Endothelial cell of hepatic sinusoid (primary cell): ENCODE data around the gene COMMD3.

Experiments used
- in situ Hi-C: cut with HindIII; loops from 2 replicates; pipeline ENCODE4 v1.10.0; 2017; ENCODE audit warnings: low sequenced_read_pairs

Gene COMMD3

DNA sequence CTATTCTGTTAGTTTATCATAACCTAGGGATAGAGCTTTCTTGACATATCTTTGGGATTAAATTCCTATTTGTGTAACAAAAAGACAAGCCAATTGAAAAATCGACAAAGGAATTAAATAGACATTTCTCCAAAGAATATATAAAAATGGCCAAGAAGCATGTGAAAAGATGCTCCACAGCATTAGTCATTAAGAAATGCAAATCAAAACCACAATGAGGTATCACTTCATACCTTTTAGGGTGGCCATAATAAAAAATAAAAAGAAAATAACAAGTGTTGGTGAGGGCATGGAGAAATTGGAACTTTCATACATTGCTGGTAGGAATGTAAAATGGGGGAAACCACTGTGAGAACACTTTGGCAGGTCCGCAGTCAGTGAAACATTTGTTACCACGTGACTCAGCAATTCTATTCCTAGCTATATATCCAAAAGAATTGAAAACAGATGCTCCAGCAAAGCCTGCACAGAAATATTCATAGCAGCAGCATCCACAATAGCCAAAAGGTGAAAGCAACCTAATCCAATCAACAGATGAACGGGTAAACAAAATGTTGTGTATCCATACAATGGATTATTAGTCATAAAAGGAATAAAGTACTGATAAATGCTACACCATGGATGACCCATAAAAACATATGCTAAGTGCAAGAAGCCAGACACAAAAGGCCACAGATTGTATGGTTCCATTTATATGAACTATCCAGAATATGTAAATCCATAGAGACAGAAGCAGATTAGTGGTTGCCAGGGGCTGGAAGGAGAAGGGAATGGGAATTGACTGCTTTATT is 49.7 kb downstream of the COMMD3 start:
- in situ Hi-C loops = no loop called here

DNA sequence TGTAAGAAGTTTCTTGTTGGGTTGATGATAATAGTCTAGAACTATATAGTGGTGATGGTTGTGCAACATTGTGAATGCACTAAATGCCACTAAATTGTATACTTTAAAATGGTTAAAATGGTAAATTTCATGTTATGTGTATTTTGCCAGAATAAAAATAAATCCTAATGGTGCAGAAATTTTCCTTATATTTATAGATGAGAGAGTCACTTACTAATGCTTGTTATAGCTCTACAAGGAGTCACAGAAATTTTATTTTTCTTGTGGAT is 50.2 kb downstream of the COMMD3 start:
- in situ Hi-C loops = no loop called here

DNA sequence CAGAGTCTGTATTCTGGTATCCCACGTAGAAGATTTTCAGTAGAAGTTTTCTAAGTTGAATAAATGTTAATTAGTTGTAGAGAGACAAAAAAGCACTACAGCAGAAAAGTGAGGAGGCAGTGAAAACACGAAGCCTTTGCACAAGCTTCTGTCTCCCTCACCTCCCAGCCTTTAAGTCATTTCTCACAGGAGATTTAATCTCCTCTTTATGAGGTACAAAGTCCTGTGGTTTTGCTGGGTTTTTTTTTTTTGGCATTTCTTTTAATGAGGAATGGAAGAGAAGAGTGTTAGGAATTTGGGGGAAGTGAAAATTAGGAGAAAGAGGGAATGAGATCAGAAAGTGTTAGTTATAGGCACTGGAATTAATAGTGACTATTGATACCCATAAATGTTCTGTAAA is 50.6 kb downstream of the COMMD3 start:
- in situ Hi-C loops = no loop called here

DNA sequence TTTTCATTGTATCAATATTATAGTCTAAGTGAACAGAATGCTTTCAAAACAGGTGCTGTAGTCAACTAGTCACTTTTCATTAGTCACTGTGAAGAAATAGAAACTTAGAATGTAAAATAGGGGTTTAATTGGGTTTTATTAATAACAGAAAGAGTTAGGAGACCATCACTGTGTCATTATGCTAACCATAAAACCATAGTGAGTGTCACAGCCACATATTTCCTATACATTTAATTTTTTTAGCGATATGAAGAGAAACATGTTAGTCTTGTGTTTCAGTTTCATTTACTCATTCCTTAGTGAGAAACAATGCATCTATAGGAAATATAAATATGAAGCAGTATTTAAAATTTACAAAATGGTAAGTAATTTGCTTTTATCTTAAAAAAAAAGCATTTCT is 51.3 kb downstream of the COMMD3 start:
- in situ Hi-C loops = no loop called here

DNA sequence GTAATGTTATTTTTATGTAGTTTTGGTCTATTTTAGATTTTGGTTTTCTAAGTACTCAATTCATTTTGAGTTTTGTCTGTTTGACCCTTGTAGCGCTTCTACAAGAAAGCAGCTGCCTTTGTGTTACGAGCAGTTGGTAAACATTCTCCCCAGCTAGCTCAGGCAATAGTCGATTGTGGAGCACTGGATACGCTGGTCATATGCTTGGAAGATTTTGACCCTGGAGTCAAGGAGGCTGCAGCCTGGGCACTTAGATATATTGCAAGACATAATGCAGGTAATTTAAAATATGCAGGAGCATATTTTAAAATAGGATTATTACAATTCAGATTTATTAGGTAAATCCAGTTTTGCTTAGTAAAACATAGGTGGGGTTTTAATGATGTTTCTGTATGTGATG is 52.2 kb downstream of the COMMD3 start:
- in situ Hi-C loops = no loop called here

DNA sequence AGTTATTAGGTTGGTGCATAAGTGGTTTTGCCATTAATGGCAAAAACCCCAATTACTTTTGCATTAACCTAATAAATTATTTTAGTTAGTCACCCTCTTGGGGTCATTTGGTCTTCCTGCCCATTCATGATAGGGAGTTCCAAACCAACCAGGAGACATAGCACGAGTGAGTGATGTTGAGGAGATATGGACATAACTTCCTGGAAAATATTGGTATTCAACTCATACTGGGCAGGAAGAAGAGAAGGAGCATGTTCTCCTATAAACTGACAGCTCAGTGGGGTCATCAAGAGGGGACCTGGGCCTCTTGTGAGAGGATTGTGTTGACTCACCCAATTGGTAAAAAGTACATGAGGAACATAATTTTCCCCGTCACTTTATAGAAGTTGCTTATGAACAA is 52.8 kb downstream of the COMMD3 start:
- in situ Hi-C loops = no loop called here

DNA sequence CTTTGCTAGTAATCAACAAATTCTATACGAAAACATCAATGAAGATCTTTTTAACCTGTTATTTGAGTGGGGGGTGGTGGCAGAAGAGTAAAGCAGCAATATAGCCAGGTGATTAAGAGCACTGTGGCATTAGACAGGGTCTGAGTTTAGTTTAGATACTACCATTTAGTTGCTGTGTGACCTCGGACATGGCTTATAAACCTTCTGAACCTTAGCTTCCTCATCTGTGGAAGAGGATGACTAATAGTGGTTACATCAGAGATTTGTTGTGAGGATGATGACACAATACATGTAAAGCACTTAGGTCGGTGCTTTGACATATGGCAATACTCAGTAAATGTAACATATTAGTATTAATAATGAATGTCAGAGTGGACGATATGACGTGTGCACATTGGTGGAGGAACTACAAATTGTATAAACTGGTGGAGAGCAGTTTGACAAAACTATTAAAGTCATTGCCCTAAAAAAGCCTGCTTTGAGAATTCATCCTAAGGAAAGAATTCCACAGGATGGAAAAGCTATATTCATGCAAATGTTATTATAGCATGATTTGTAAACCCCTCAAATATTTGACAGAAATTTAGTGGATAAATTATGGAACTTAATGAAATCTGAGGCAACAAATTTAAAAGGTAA is 53.4 kb downstream of the COMMD3 start:
- in situ Hi-C loops = no loop called here
